HUES6 (cell line): ENCODE measurements around the gene SEC22B.
"Not testable (repeated sequence)": the region's sequence is repeated elsewhere in the genome, so short reads cannot be mapped to it uniquely, and the experiment has no call there.

Experiments used
- H3K27ac ChIP-seq: 2 replicates; pipeline ENCODE4 v1.7.0; 2013; ENCODE audit warnings: low read depth, mild to moderate bottlenecking, low read length, inconsistent platforms
- H3K27me3 ChIP-seq: 2 replicates; pipeline ENCODE4 v1.6.1; 2013; ENCODE audit warnings: low read length; ENCODE audit not compliant: control insufficient read depth, insufficient read depth
- H3K36me3 ChIP-seq: 2 replicates; pipeline ENCODE4 v1.6.1; 2013; ENCODE audit warnings: low read length; ENCODE audit not compliant: control insufficient read depth, insufficient read depth
- H3K4me1 ChIP-seq: 2 replicates; pipeline ENCODE4 v1.6.1; 2013; ENCODE audit warnings: low read length; ENCODE audit not compliant: control insufficient read depth, insufficient read depth
- H3K4me3 ChIP-seq: 2 replicates; pipeline ENCODE4 v1.5.1; 2013; ENCODE audit warnings: low read depth, low read length
- H3K9ac ChIP-seq: one replicate; pipeline ENCODE4 v1.6.1; 2013; ENCODE audit warnings: mild to moderate bottlenecking, low read length
- H3K9me3 ChIP-seq: 2 replicates; pipeline ENCODE4 v1.6.1; 2013; ENCODE audit warnings: low read depth, low read length; ENCODE audit not compliant: control insufficient read depth, insufficient read depth

The SEC22B gene

DNA sequence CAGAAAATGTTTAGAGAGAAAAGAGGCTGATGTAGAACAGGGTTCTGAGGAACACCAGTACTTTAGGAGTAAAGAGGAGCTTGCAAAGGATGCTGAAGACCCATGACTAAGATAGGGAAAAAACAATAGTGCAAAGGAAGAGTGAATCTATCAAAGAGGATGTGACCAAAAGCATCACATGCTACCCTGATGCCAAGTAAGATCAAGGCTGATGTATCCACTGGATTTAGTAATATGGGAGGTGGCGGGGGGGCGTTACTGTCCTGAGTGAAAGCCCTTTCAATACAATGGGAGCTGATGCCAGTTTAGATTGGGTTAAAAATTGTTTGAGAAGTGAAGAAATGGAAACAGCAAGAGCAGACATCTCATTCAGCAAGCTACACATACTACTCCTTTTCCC is 32.2 kb downstream of the SEC22B start:
- not testable (repeated sequence) for H3K27me3 ChIP-seq, H3K4me1 ChIP-seq, H3K27ac ChIP-seq, H3K9me3 ChIP-seq, H3K4me3 ChIP-seq, H3K36me3 ChIP-seq, H3K9ac ChIP-seq

DNA sequence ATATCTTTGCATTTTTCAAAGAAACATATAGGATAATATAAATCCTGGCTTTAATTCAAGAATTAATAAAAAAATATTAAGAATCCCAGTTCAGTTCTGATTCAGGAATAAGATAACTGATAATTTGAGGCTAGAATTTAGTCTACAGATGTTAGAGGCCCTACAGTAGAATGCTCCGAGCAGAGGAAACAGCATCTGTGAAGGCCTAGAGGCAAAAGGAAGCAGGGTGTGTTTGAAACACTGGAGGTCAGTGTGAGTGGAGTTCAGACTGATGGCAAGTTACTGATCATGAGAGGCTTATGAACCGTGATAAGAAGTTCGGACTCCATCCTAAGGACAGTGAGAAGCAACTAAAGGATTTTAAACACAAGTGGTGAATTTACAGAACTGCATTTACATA is 33.0 kb downstream of the SEC22B start:
- H3K4me1 ChIP-seq, H3K4me3 ChIP-seq, H3K27ac ChIP-seq, H3K9ac ChIP-seq, H3K9me3 ChIP-seq, H3K27me3 ChIP-seq, H3K36me3 ChIP-seq: not testable (repeated sequence)

DNA sequence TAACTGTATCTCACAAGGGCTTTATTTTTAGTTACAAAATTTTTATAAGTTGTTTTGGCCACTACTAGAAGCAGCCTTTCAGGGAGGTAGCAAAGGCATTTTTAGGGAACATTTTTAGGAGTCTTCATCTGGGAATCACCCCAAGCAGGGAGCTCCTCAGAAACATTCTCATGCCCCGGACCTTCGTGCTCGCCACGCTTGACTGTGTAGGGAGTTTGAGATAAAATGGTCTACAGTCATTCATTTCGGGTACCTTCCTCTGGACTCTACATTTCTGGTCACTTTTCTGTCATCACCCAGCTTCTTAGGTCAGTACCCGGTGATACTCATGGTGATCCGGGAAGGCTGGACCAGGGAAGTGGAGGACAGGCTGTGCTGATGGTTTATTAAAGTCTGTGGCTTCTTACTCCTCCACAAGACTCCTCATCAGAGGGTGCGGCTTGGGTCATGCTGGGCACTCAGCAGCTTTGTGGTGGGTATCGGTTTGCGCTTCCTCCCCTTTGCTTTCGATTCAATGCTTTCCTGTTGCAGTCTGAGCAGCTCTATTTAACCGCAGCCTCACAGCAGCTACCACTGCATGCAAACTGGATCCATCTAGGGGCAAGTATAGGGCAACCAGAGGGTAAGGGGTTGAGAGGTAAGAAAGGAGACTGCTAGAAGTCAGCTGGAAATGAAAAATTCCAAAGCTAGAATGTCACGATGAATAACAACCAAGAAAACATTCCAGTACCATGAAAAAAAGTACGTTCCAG is 33.6 kb downstream of the SEC22B start:
- not testable (repeated sequence) for H3K4me3 ChIP-seq, H3K27me3 ChIP-seq, H3K4me1 ChIP-seq, H3K9ac ChIP-seq, H3K36me3 ChIP-seq, H3K9me3 ChIP-seq, H3K27ac ChIP-seq

DNA sequence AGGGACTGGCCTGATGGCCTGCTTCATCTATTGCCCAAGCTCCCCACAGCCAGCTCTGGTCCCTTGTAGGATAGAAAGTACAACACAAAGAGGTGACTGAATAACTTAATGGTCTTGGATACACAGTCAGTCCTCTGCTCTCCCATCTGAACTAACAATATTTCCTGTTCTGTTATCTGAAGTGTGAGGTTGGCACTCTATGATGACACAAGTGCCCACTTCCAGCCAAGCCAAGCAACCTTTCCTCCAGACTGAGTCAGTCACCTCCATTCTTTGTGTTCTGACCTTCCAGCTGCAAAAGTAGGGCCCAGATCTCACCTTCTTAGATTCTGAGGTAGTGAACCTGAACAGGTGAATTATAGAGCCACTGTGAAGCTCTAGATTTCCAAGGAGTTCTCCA is 34.5 kb downstream of the SEC22B start:
- not testable (repeated sequence) for H3K27me3 ChIP-seq, H3K4me3 ChIP-seq, H3K27ac ChIP-seq, H3K9ac ChIP-seq, H3K9me3 ChIP-seq, H3K36me3 ChIP-seq, H3K4me1 ChIP-seq

DNA sequence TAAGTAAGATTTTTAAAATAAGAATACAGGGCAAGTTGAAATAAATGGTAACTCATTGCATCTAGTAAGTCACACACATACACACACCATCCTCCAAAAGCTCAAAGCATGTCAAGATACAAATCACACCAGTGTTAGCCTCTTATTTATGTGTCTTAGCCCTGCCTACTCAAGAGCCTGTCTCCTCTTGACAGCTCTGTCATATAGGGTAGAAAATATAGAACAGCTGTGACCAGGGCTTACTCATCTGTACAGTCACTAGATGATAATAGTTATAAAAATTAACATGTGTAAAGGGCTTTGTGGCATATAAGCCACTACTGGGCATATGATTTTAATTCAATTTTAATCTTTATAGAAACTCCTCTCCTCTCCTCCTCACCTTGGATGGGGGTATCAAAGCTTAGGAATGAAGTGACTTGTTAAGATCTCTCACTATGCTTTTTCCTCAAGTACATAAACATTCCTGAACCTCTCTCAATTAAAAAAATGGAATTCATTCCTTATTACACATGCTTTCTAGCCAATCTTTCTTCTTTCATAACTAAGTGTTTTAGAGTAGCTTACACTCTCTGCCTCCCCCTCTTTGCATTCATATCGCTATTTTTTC is 35.6 kb downstream of the SEC22B start:
- not testable (repeated sequence) for H3K36me3 ChIP-seq, H3K27me3 ChIP-seq, H3K9me3 ChIP-seq, H3K4me3 ChIP-seq, H3K4me1 ChIP-seq, H3K9ac ChIP-seq, H3K27ac ChIP-seq

DNA sequence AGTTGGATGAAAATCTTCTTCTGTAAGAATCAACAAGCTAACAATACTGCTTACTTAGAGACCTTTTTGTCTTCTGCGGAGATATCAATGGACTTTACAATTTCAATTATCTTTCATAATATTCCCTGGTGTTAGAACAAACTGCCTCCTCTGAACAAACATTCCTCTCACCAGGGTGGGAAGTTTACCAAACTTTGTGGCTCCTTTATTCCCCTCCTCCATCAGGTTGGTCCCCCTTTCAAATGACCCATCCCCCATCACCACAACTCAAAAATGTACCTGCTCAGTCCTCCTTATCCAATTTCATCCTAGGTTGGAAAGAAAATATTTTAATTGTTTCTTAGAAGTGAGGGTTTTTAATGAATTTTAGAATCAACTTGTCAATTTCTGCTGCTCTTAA is 40.2 kb downstream of the SEC22B start:
- H3K27ac ChIP-seq, H3K4me3 ChIP-seq, H3K4me1 ChIP-seq, H3K9me3 ChIP-seq, H3K9ac ChIP-seq, H3K36me3 ChIP-seq: not testable (repeated sequence)
- peaks cover 18% of the 10 kb centered on the region for H3K27me3 ChIP-seq

DNA sequence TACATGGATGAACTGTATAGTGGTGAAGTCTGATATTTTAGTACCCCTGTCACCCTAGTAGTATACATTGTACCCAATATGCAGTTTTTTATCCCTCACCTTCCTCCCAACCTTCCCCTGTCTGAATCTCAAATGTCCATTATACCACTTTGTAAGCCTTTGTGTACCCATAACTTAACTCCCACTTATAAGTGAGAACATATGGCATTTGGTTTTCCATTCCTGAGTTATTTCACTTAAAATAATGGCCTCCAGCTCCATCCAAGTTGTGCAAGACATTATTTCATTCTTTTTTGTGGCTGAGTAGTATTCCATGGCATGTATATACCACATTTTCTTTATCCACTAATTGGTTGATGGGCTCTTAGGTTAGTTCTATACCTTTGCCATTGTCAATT is 42.4 kb downstream of the SEC22B start:
- H3K4me3 ChIP-seq, H3K27ac ChIP-seq, H3K4me1 ChIP-seq, H3K9me3 ChIP-seq, H3K9ac ChIP-seq, H3K36me3 ChIP-seq: not testable (repeated sequence)
- H3K27me3 ChIP-seq = peaks cover 18% of the 10 kb centered on the region

DNA sequence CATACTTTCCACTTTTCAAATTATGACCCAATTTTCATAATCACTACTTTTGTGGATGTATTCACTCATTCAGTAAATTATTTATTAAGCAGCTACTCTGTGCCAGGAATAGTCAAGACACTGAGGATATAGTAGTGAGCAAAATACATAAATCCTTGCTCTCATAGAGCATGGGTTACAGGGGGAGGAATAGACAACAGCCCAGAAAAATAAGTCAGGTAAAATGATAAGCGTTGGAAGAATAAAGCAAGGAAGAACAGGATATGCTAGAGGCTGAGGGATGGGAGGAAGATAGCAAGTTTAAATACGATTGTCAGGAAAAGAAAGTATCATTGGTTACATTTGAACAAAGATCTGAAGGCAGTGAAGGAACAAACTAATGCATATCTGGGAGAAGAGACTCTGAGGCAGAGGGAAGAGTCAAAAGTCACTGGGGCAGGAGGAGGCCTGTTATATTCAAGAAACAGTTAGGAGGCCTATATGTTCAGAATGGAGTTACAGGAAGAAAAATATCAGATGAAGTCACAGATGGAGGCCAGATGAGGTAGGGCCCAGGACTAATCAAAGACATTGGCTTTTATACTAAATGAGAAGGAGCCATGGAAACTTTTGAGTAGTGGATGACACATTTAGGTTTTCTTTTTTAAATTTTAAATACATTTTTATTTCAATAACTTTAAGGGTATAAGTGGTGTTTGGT is 42.9 kb downstream of the SEC22B start:
- Histone ChIP-seq H3K9me3 (no peaks in the 10 kb centered on the region), H3K27ac (no peak overlapping the region), H3K27me3 (peaks cover 18% of the 10 kb centered on the region), H3K4me1 (no peaks in the 10 kb centered on the region), H3K9ac (no peak overlapping the region), H3K4me3 (no peak overlapping the region), H3K36me3 (no peaks in the 10 kb centered on the region)

DNA sequence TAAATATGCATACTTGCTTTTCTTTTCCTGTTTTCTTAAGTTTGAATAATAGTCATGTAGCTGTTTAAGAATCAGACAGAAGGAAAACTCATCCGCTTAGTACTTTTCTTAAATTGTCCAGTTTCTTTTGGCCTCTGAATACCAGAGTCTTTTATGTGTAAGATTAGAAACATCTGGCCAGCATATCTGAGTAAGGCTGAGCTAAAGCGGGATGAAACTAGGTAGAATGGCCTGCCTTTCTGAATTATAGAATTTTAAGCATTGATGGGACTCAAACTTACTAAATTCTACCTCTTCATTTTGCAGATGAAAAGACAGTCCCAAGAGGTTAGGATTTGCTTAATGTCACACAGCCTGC is 43.9 kb downstream of the SEC22B start:
- H3K27ac ChIP-seq, H3K4me3 ChIP-seq, H3K9ac ChIP-seq, H3K4me1 ChIP-seq, H3K9me3 ChIP-seq, H3K36me3 ChIP-seq: not testable (repeated sequence)
- peaks cover 18% of the 10 kb centered on the region for H3K27me3 ChIP-seq

DNA sequence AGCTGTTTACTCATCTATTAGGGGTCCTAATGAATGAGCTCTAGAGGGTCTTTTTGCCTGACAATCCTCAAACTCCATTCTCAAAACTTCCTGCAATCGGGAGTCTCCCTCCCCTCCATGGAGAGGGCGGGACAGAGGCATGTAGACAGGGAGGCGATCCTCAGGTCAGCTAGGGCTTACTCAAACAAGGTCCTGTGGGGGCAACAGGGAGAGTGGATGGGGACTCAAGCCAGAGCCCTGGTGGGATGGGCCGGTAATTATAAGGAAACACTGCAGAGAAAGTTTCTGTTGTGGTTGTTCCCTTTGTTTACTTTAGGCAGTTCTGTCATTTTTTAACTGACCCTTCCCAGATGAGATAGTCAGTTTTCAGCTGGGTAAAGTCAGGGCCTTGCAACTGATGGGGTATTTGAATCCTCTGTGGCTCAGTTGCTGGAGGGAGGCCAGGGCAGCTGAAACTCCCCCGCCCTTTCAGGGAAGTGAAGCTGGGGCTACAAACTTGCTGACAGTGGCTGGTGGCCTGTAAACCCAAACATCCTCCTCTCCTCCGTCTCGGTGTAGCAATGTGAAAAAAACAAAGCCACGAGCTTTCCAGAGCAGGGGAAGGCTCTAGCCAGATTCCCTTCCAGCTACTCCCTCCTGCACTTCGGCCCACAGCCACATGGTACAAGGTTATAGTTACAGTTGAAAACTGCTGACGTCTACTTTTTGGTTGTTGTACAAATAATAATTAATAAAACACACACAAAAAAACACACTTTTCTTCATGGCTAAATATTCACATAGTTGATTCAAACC is 44.5 kb downstream of the SEC22B start:
- H3K36me3 ChIP-seq, H3K9me3 ChIP-seq, H3K4me1 ChIP-seq, H3K9ac ChIP-seq, H3K4me3 ChIP-seq, H3K27ac ChIP-seq: not testable (repeated sequence)
- peaks cover 18% of the 10 kb centered on the region for H3K27me3 ChIP-seq

DNA sequence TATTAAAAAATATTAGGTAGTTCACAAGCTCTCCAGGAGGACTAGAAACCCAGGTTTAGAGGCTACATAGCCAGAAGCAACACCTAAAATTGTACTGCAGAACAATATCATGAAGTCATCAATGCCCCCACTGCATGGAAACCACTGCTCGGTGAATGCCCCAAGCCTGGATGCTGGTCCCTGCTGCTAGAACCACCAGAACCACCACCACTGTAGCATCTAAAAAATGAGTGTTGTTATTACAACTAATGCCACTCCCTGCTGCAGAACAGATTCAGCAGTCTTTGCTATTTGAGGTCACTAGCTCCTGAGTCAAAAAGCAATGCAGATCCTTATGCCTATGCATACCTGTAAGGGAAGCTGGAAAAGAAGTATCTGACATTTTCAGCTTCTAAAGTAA is 48.4 kb downstream of the SEC22B start:
- H3K27ac ChIP-seq, H3K4me3 ChIP-seq, H3K9ac ChIP-seq, H3K9me3 ChIP-seq, H3K4me1 ChIP-seq, H3K27me3 ChIP-seq, H3K36me3 ChIP-seq: not testable (repeated sequence)
